ENCODE results near the gene LPAR1.

LPAR1 gene

DNA sequence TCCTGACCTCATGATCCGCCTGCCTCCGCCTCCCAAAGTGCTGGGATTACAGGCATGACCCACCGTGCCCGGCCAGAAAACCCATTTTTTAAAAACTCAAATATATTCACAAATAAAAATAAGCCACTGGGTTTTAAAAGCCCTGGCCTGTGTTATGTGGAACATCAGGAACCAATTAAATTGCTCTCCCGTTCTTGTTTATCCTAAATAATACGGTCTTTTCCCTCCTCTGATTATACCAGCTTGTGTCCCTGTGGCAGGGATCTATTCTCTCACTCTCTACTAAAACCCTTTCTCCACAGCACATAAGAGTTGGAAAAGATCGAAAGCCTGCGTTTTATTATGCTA, 30.1 kb upstream of the LPAR1 start:
- no peak overlapping the region for H3K4me3 ChIP-seq (ENCODE audit: low read depth, low read length)
- TF ChIP-seq, protein P1, sequence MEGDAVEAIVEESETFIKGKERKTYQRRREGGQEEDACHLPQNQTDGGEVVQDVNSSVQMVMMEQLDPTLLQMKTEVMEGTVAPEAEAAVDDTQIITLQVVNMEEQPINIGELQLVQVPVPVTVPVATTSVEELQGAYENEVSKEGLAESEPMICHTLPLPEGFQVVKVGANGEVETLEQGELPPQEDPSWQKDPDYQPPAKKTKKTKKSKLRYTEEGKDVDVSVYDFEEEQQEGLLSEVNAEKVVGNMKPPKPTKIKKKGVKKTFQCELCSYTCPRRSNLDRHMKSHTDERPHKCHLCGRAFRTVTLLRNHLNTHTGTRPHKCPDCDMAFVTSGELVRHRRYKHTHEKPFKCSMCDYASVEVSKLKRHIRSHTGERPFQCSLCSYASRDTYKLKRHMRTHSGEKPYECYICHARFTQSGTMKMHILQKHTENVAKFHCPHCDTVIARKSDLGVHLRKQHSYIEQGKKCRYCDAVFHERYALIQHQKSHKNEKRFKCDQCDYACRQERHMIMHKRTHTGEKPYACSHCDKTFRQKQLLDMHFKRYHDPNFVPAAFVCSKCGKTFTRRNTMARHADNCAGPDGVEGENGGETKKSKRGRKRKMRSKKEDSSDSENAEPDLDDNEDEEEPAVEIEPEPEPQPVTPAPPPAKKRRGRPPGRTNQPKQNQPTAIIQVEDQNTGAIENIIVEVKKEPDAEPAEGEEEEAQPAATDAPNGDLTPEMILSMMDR (IDR thresholded peaks at IDR 0.05; ENCODE audit: low read depth, low read length): no peak

DNA sequence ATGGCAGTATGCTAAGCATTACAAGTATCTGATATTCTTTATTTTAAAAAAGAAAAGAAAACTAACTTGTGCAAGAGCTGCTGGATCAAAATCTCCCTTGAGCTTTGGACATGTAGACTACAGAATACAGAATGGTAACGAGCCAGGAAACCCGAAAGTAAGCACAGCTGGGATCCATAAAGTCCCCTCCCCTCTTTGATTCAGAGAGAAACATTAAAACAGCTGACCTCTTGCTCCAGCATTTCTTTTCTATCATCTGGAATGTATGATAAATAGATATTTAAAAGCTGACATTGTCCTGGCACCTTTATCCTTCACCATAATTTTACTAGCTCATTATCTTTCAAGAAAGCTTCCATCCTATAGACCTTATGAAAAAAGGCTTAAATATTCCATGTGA, 28.2 kb upstream of the LPAR1 start:
- TF ChIP-seq, protein P1 (IDR thresholded peaks at IDR 0.05; ENCODE audit: low read depth, low read length): no peak

DNA sequence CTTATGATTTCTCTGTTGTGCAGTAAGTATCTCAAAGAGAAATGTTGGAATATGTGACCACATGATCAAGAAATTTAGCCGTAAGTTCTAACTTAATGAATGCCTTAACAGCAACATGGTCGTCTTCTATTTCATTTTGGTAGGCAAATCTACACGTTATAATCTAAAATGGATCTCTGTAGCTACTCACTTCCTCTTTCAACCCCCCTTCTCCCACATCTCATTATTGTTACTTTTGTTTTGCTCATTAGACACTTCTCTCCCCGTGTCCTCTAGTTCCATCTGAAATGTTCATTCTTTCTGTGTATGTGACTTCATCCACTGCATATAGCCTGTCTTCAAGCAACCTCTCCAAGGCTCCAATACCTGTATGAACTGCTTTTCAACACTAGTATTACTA, 27.1 kb upstream of the LPAR1 start:
- H3K4me3 ChIP-seq (ENCODE audit: low read depth, low read length): no peak overlapping the region
- TF ChIP-seq, protein P1 (IDR thresholded peaks at IDR 0.05; ENCODE audit: low read depth, low read length): no peak

More for the DNA sequence above, 28.2 kb upstream of the LPAR1 start:
- H3K4me3 ChIP-seq (ENCODE audit: low read depth, low read length): no peak overlapping the region

DNA sequence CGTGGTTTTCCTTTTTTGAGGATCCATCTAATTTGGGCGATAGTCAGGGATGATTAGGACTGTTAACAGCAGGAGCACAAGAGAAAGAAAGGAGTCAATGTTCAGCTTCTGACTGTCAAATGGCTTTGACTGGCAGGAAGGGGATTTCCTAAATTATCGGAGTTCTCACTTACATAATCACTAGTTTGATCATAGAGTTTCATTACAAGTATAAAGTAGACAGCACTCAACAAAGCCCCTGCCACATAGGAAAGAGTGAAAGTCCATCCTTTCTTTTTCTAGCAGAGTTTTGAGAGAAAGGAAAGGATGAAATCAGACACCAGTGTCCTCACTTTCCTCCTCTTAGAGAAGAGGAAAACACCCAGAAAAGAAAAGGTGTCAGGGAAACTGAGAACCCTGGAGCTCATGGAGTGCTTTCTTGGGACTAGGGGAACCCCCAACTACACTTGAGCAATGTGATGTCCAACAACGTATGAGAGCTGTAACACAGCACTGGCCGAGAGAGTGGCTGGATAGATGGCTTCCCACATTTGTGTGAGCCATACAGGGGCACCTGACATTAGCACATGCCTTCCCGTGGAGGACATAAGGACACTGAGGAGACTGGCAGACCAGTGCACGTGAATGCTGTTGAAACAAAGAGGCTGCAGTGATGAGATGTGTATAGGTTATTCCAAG, 26.0 kb upstream of the LPAR1 start:
- TF ChIP-seq, protein P1 (IDR thresholded peaks at IDR 0.05; ENCODE audit: low read depth, low read length): no peak
- no peak overlapping the region for H3K4me3 ChIP-seq (ENCODE audit: low read depth, low read length)

DNA sequence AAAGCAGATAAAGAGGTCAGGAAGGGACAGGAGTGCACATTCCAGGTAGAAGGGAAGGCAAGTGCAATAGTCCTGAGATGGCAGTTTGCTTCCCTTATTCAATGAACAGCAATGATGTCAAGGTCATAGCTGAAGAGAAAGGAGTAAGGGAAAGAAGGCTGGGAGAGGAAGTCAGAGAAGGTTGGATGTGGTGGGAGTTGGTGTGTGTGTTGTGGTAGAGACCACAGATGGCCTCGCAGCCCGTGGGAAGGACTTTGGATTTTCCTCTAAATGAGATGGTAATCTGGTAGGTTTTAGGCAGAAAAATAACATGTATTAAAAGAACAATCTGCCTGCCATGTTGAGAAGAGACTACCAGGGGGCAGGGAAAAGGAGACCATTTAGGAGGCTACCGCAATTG, 25.1 kb upstream of the LPAR1 start:
- H3K4me3 ChIP-seq (ENCODE audit: low read depth, low read length): no peak overlapping the region
- TF ChIP-seq, protein P1 (IDR thresholded peaks at IDR 0.05; ENCODE audit: low read depth, low read length): no peak

DNA sequence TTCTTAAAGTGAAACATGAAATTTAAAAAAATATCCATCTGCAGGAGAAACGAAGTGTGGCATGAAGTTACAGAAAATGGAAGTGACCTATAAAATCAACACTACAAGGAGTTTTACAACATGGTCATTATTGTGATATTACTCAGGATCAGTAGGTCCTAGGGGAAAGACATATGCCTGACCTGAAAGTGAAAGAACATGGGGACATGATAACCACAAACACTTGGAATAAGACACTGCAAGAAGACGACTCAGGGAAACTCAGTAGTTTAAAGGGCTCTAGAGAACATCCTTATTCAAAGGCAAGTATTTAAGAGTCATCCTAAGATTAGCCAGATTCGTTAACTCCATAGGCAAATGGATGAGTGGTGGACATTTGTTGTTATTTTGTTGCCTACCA, 19.9 kb upstream of the LPAR1 start:
- no peak overlapping the region for H3K4me3 ChIP-seq (ENCODE audit: low read depth, low read length)
- TF ChIP-seq, protein P1 (IDR thresholded peaks at IDR 0.05; ENCODE audit: low read depth, low read length): no peak

DNA sequence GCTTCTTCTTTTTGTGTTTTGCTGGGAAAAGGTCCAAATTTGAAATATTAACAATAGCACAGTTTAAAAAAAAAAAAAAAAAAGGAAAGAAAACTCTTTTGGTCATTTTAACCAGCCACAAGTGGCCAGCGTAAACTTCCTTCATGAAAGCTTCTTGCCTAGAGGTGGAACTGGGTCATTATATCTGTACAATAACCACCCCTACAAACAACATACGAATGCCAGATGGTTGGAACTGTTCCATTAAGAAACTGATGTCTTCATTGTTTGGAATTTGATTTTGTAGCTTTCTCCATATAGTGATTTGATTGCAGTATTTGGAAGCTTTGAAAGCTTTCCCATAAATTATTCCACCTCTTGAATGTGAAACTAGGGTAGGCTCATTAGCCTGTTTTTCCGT, 18.3 kb upstream of the LPAR1 start:
- TF ChIP-seq, protein P1 (IDR thresholded peaks at IDR 0.05; ENCODE audit: low read depth, low read length): no peak
- no peak overlapping the region for H3K4me3 ChIP-seq (ENCODE audit: low read depth, low read length)

Measured in WI38 (cell line).